SK-N-SH treated with all-trans-retinoic acid at 6 μM for 48 hours (cell line): ENCODE measurements around the gene DENND2A.

ENCODE experiments used
- ARNTL ChIP-seq: fragments of 450-650 bp; formaldehyde crosslinking; IDR thresholded peaks from 2 replicates; pipeline ENCODE4 v1.5.0; 2020; ENCODE audit warnings: low read depth, mild to moderate bottlenecking, moderate library complexity, borderline replicate concordance
- GLIS3 ChIP-seq: fragments of 250-450 bp; sonication (Bioruptor Pico); IDR thresholded peaks from 2 replicates; pipeline ENCODE4 v1.5.0; 2020; ENCODE audit warnings: mild to moderate bottlenecking, moderate library complexity
- ISL1 ChIP-seq: fragments of 250-450 bp; sonication (Bioruptor Pico); IDR thresholded peaks from 2 replicates; pipeline ENCODE4 v2.1.2; 2022; ENCODE audit warnings: mild to moderate bottlenecking, moderate library complexity
- RARB ChIP-seq: fragments of 250-450 bp; sonication (Bioruptor Pico); IDR thresholded peaks from 2 replicates; pipeline ENCODE4 v1.8.0; 2021; ENCODE audit warnings: mild to moderate bottlenecking, moderate library complexity
- TSHZ2 ChIP-seq: fragments of 250-450 bp; sonication (Bioruptor Pico); IDR thresholded peaks from 2 replicates; pipeline ENCODE4 v1.5.0; 2020; ENCODE audit warnings: mild to moderate bottlenecking, moderate library complexity
- ZFP3 ChIP-seq: fragments of 250-450 bp; sonication (Bioruptor Pico); IDR thresholded peaks from 2 replicates; pipeline ENCODE4 v1.5.0; 2020; ENCODE audit warnings: mild to moderate bottlenecking, moderate library complexity
- ZFP30 ChIP-seq: fragments of 450-650 bp; formaldehyde crosslinking; IDR thresholded peaks from 2 replicates; pipeline ENCODE4 v1.5.0; 2022; ENCODE audit warnings: mild to moderate bottlenecking, moderate library complexity
- ZNF70 ChIP-seq: fragments of 450-650 bp; formaldehyde crosslinking; IDR thresholded peaks from 2 replicates; pipeline ENCODE4 v1.5.0; 2020; ENCODE audit warnings: mild to moderate bottlenecking, moderate library complexity
- TF ChIP-seq, protein P1 (sequence below): fragments of 250-450 bp; sonication (Bioruptor Pico); IDR thresholded peaks from 2 replicates; pipeline ENCODE4 v1.8.0; 2020; ENCODE audit warnings: mild to moderate bottlenecking, moderate library complexity, borderline replicate concordance

- TF ChIP-seq ZFP30 (CRISPR knock-in tag) (no peak), ZFP3 (no peak), RARB (CRISPR knock-in tag) (no peak), ISL1 (CRISPR knock-in tag) (no peak), GLIS3 (CRISPR knock-in tag) (no peak), ZNF70 (CRISPR knock-in tag) (no peak), ARNTL (CRISPR knock-in tag) (no peak), TSHZ2 (CRISPR knock-in tag) (no peak)
- TF ChIP-seq, protein P1, sequence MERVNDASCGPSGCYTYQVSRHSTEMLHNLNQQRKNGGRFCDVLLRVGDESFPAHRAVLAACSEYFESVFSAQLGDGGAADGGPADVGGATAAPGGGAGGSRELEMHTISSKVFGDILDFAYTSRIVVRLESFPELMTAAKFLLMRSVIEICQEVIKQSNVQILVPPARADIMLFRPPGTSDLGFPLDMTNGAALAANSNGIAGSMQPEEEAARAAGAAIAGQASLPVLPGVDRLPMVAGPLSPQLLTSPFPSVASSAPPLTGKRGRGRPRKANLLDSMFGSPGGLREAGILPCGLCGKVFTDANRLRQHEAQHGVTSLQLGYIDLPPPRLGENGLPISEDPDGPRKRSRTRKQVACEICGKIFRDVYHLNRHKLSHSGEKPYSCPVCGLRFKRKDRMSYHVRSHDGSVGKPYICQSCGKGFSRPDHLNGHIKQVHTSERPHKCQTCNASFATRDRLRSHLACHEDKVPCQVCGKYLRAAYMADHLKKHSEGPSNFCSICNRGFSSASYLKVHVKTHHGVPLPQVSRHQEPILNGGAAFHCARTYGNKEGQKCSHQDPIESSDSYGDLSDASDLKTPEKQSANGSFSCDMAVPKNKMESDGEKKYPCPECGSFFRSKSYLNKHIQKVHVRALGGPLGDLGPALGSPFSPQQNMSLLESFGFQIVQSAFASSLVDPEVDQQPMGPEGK (CRISPR knock-in tag) = no peak
Measured at GRCh38 chr7:140668641-140669040, 28.0 kb upstream of the DENND2A start.
